ENCODE measurements around the gene PCYOX1L.

Gene PCYOX1L

DNA sequence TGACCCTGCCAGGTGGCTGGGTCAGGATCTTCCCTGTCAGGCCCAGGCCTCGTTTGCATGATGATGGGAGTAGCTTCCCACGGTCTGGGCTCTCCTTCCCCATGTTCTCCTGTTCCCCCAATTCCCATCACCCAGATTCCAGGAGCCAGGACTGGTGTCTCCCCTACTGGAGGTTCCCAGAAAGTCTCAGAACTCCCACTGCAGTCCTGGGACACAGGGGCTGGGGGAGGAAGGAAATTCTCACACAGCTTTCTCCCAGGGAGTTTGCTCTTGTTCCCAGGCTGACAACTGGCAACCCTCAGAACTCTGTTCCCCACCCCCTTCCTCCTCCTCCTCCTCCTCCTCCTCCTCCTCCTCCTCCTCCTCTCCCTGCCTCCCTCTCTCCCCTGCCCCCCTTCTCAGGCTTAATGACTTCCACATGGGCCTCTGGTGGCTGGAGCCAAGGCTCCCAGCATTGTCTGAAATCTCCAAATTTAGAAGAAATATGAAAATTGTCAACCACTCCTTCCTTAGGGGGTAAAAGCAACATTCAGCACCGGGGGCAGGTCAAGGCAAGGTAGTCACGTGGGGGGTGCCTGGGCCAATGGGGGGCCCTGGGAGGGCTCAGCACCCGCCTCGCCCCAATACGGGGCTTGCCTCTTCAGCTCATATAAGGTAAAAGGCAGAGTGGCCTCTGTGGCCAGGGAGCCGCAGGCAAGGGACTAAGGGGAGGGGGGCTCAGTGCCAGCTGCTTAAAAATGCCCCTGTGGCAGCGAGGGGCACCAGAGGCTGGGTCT, 48.5 kb downstream of the PCYOX1L start:
- DNase-seq (ENCODE audit: insufficient read length) (no peak), FAIRE-seq (no peak)
- TF ChIP-seq TAF1 (IDR thresholded peaks at IDR 0.05; ENCODE audit: borderline replicate concordance, low read depth, low read length) (no peak), POLR2A (IDR thresholded peaks at IDR 0.05; ENCODE audit: low read depth, low read length) (no peak), POLR2AphosphoS5 (IDR thresholded peaks at IDR 0.05; ENCODE audit: low read depth, low read length) (no peak)

- FAIRE-seq (no peak), DNase-seq (ENCODE audit: insufficient read length) (no peak)
- TF ChIP-seq TAF1 (IDR thresholded peaks at IDR 0.05; ENCODE audit: borderline replicate concordance, low read depth, low read length) (no peak), POLR2A (IDR thresholded peaks at IDR 0.05; ENCODE audit: low read depth, low read length) (no peak), POLR2AphosphoS5 (IDR thresholded peaks at IDR 0.05; ENCODE audit: low read depth, low read length) (no peak)
Observed at GRCh38 chr5:149406979-149407306, 49.1 kb downstream of the PCYOX1L start.

DNA sequence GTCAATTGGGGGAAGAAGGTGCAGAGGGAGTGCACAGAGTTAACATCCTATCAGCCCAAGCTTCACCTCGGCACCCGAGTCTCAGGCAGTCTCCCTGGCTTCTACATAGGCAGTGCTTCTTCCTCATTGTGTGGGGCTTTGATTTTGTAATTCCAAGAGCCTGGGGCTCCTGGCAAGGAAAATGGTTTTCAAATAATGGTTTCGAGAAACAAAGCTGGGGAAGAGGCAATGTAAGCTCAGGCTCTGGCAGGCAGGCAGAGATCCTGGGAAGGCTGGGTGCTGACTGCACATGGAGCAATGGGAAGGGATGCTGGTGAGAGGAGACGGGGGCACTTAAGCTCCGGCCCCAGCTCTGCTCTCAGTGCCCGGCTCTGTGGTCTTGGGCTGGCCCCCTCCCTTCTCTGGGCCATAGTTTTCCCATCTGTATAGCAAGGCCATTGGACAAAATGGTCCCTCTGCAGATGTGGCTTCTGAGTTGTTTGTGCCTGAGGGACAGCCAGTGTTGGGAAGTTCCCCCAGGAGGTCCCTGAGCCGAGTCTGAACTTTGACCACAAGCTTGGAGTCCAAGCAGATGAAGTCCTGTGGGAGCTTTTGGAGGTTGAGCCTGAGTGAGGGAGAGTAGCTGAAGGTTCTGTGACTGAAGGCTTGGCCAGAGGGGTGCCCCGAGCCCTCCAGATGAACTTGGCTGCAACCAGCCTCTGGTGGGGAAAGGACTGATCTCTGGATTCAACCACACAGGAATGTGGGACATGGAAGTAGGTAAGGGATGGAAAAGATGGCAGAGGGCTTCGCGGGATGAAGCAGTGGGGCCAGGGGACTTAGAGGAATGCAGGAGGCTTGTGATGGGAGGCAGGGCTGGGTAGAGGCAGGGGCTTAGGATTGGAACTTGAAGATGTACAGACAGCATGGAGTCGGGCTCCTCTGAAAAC, 49.7 kb downstream of the PCYOX1L start:
- no peak for FAIRE-seq
- DNase-seq (ENCODE audit: insufficient read length): no peak
- no peak for TF ChIP-seq POLR2AphosphoS5 (IDR thresholded peaks at IDR 0.05; ENCODE audit: low read depth, low read length)
- no peak for TF ChIP-seq POLR2A (IDR thresholded peaks at IDR 0.05; ENCODE audit: low read depth, low read length)
- no peak for TF ChIP-seq TAF1 (IDR thresholded peaks at IDR 0.05; ENCODE audit: borderline replicate concordance, low read depth, low read length)

GRCh38 chr5:149408252-149409099, 50.6 kb downstream of the PCYOX1L start:
- TF ChIP-seq POLR2AphosphoS5 (IDR thresholded peaks at IDR 0.05; ENCODE audit: low read depth, low read length) (no peak), POLR2A (IDR thresholded peaks at IDR 0.05; ENCODE audit: low read depth, low read length) (no peak), TAF1 (IDR thresholded peaks at IDR 0.05; ENCODE audit: borderline replicate concordance, low read depth, low read length) (no peak)
- FAIRE-seq: no peak
- DNase-seq (ENCODE audit: insufficient read length): no peak

DNA sequence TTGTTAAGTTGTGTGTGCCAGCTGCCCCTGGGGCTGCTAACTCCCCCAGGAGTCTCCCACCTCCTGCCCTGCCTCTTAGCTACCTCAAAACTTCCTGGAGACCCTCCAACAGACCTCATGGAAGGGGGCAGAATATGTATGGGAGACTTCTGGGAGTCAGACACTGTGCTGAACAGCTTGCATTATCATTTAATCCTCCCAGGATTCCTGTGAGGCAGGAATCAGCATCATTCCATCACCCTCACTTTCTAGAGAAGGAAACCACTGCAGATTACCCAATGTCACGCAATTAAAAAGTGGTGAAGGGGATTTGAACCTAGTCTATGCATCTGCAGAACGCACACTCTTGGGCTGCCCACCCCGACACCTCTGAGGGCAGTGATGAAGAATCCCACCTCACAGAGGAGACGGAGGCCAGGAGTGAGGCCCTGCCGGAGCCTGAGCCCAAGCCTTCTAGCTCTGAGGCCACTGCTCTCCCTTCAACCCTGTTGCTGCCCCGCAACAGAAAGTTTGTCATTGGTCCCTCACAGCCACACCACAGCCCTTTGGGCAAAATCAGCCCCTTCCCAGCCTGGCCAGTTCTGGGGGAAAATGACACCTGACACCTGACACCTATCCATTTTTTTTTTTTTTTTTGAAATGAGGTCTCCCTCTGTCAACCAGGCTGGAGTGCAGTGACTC, 51.6 kb downstream of the PCYOX1L start:
- DNase-seq (ENCODE audit: insufficient read length) (no peak), FAIRE-seq (no peak)
- no peak for TF ChIP-seq POLR2A (IDR thresholded peaks at IDR 0.05; ENCODE audit: low read depth, low read length)
- TF ChIP-seq POLR2AphosphoS5 (IDR thresholded peaks at IDR 0.05; ENCODE audit: low read depth, low read length): no peak
- TF ChIP-seq TAF1 (IDR thresholded peaks at IDR 0.05; ENCODE audit: borderline replicate concordance, low read depth, low read length): no peak

DNA sequence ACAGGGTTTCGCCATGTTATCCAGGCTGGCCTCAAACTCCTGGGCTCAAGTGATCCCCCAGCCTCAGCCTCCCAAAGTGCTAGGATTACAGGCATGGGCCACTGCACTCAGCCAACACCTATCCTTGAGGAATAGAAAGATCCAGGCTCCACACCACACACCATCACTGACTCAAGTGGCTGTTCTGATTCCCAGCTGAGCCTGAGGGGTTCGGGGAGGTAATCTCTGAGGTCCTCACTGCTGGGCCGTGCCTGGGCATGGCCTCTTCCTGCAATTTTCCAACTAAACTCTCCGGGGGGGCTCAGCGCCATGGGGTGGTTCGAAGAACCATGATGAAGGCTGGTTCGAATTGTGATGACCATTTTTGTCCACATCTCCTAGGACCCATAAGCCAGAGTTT, 52.2 kb downstream of the PCYOX1L start:
- DNase-seq (ENCODE audit: insufficient read length): no peak
- no peak for TF ChIP-seq TAF1 (IDR thresholded peaks at IDR 0.05; ENCODE audit: borderline replicate concordance, low read depth, low read length)
- no peak for TF ChIP-seq POLR2A (IDR thresholded peaks at IDR 0.05; ENCODE audit: low read depth, low read length)
- TF ChIP-seq POLR2AphosphoS5 (IDR thresholded peaks at IDR 0.05; ENCODE audit: low read depth, low read length): no peak
- no peak for FAIRE-seq

- no peak for FAIRE-seq
- no peak for TF ChIP-seq POLR2AphosphoS5 (IDR thresholded peaks at IDR 0.05; ENCODE audit: low read depth, low read length)
- no peak for TF ChIP-seq POLR2A (IDR thresholded peaks at IDR 0.05; ENCODE audit: low read depth, low read length)
- TF ChIP-seq TAF1 (IDR thresholded peaks at IDR 0.05; ENCODE audit: borderline replicate concordance, low read depth, low read length): no peak
- DNase-seq (ENCODE audit: insufficient read length): no peak
Observed at GRCh38 chr5:149410721-149411432, 53.0 kb downstream of the PCYOX1L start.

DNA sequence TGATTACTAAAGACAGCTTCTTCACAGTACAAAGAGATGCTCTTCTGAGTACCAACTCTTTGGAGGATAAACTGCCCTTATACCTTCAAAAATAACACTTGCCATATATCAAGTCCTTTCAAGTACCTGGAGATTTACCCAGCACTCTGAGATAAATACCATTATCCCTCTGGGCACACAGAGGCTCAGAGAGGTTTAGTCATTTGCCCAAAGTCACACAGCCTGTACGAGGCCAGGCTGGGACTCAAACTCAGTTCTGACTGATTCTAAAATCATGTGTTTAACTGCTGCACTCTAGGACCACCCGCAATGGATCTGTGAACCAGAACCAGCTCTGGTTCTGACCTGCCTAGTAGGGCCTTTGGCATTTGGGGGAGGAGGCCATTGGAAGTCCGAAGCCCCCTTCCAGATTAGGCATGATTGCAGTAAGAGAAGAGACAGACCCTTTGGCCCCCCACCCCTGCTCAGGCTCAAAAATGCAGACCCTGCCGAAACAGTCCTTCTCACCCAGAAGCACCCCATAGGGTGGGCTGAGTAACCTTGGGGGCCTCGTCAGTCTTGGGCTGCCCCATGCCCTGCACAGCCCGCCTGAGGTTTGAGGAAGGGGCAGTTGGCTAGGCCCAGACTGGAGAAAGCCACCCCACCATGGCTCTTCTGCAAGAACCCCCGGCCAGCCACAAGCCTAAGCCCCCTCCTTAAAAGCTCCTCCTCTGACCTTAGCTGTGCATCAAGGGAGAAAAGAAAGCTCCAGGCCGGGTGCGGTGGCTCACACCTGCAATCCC, 54.1 kb downstream of the PCYOX1L start:
- DNase-seq (ENCODE audit: insufficient read length): no peak
- no peak for FAIRE-seq

GRCh38 chr5:149412783-149413476, 55.1 kb downstream of the PCYOX1L start:
- TF ChIP-seq POLR2AphosphoS5 (IDR thresholded peaks at IDR 0.05; ENCODE audit: low read depth, low read length) (no peak), POLR2A (IDR thresholded peaks at IDR 0.05; ENCODE audit: low read depth, low read length) (no peak), TAF1 (IDR thresholded peaks at IDR 0.05; ENCODE audit: borderline replicate concordance, low read depth, low read length) (no peak)
- FAIRE-seq (no peak), DNase-seq (ENCODE audit: insufficient read length) (no peak)

More for the DNA sequence above, 54.1 kb downstream of the PCYOX1L start:
- TF ChIP-seq POLR2AphosphoS5 (IDR thresholded peaks at IDR 0.05; ENCODE audit: low read depth, low read length) (no peak), TAF1 (IDR thresholded peaks at IDR 0.05; ENCODE audit: borderline replicate concordance, low read depth, low read length) (no peak)

Measured in GM12892 (cell line).